BE2C (cell line): ENCODE results near the gene FSTL4.

ENCODE experiments used
- DNase-seq: peaks from one replicate; pipeline ENCODE4 v3.0.0-alpha.2; 2020
- H3K27me3 ChIP-seq: fragments of 250-450 bp; sonication (Bioruptor Pico); 2 replicates; pipeline ENCODE4 v1.5.1; 2020; ENCODE audit warnings: mild to moderate bottlenecking
- H3K36me3 ChIP-seq: fragments of 250-450 bp; sonication (Bioruptor Pico); 2 replicates; pipeline ENCODE4 v1.5.1; 2020; ENCODE audit warnings: mild to moderate bottlenecking
- H3K4me1 ChIP-seq: fragments of 250-450 bp; sonication (Bioruptor Pico); 2 replicates; pipeline ENCODE4 v1.5.1; 2020
- H3K4me3 ChIP-seq: 2 replicates; pipeline ENCODE4 v1.5.1; 2011; ENCODE audit warnings: low read depth, low read length
- H3K9me3 ChIP-seq: fragments of 250-450 bp; sonication (Bioruptor Pico); 2 replicates; pipeline ENCODE4 v1.5.1; 2020
- TF ChIP-seq, protein P1 (sequence below): IDR thresholded peaks from 2 replicates; pipeline ENCODE4 v1.5.1; 2012; ENCODE audit warnings: mild to moderate bottlenecking, low read depth, low read length

Gene FSTL4

DNA sequence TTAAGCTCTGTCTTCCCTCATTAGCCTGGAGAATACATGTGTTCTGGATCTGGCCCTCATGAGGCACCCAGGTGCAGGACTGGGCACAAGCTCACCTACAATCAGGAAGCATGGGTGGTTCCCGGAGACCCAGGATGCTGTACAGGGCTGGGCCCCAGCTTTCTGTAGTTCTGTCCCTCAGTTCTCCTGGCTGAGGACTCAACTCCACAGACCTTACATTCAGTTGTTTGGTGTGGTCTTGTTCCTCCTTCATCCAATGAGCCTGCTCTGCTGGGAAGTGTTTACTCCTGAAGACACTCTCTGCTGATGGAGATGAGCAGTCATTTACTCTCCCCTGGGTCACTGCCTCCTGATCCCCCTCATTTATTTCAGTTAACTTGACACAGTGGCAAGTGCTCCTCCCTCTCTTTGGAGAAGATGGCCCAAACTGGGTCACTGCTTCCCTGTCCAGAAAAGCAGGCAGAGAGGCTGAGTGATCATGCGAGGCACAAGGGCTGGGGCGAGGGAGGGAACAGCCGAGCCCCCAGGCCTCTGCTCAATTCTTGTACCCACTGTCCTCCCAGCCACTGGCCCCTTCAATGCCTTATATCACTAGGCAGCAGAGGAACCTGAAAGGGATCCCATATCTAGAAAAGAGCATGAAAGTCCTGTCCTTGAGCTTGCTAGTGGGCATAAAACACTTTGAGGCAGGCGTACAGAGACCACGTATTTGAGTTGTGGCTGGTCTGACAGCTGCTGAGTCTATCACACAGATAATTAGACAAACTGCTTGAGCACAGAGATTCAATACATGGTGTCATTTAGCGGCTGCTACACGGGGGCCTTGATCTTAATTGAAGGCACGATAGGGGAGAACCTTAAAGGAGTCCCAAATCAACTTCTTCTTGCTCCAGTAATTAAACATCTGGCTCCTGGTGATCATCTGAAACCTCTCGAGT, 221.7 kb downstream of the FSTL4 start:
- Histone ChIP-seq H3K27me3 (no peaks in the 10 kb centered on the region), H3K4me3 (no peak overlapping the region), H3K9me3 (no peaks in the 10 kb centered on the region), H3K36me3 (no peaks in the 10 kb centered on the region), H3K4me1 (no peaks in the 10 kb centered on the region)
- TF ChIP-seq, protein P1, sequence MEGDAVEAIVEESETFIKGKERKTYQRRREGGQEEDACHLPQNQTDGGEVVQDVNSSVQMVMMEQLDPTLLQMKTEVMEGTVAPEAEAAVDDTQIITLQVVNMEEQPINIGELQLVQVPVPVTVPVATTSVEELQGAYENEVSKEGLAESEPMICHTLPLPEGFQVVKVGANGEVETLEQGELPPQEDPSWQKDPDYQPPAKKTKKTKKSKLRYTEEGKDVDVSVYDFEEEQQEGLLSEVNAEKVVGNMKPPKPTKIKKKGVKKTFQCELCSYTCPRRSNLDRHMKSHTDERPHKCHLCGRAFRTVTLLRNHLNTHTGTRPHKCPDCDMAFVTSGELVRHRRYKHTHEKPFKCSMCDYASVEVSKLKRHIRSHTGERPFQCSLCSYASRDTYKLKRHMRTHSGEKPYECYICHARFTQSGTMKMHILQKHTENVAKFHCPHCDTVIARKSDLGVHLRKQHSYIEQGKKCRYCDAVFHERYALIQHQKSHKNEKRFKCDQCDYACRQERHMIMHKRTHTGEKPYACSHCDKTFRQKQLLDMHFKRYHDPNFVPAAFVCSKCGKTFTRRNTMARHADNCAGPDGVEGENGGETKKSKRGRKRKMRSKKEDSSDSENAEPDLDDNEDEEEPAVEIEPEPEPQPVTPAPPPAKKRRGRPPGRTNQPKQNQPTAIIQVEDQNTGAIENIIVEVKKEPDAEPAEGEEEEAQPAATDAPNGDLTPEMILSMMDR: no peak
- DNase-seq: no peak

DNA sequence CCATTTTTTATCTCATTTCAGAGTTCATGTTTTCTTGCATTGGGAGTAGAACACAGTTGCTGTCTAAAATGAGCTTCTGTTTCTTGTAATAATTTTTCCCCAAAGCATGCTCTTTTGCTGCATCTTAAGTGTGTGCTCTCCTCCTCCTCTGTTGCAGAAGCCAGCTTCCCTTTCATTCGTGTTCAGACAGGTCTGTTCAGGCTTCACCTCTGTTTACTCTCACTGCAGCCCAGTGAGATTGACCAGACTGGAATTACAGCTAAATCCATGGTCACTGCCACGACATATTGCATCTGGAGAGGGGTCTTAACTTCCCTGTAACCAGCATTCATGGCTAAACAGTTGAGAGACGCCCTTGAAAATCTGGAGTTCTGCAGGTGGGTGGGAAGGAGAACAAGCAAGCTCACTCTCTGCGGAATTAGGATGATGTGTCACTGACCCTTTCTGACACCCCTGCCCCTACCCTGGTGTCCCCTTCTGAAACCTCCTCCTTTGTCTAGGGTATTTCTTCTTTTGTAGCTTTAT, 223.2 kb downstream of the FSTL4 start:
- Histone ChIP-seq H3K27me3 (no peaks in the 10 kb centered on the region), H3K9me3 (no peaks in the 10 kb centered on the region), H3K4me3 (no peak overlapping the region), H3K36me3 (no peaks in the 10 kb centered on the region), H3K4me1 (no peaks in the 10 kb centered on the region)
- no peak for DNase-seq
- TF ChIP-seq, protein P1: no peak

DNA sequence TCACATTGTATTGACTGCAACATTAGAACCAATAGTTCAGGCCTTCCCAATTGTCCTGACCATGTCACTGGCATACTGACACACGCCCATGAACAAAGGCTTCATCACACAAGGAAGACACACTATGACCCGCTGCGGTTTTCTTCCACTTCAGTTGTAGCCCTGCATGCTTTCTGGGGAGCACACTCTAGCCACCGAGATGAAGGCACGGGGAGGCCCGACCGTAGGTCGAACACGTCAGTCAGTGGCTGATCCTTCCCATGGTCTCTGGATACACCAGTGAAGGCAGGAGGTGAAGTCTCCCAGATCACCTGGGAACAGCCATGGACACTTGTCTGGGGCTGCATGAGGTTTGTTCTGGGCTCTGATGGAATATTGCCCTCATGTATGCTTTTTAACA, 224.7 kb downstream of the FSTL4 start:
- Histone ChIP-seq H3K36me3 (no peaks in the 10 kb centered on the region), H3K4me3 (no peak overlapping the region), H3K9me3 (no peaks in the 10 kb centered on the region), H3K27me3 (no peaks in the 10 kb centered on the region), H3K4me1 (no peaks in the 10 kb centered on the region)
- no peak for DNase-seq
- TF ChIP-seq, protein P1: no peak

DNA sequence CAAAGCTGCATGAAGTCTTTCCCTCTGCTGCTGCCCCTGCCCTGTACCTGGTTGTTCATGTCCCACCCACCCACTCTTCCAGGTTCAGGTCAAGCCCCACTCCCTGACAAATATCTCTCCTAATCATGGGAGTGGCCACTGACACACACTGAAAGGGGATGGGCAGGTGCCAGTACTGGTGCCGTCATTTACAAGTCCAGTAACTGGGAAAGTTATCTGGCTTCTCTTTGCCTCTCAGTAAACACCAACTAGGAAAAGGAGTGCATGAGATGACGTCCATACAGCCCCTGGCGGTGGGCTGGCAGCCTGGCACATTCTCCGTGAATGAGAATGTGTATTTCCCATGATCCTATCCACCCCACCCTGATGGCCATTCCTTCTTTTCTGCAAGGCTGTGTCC, 225.2 kb downstream of the FSTL4 start:
- Histone ChIP-seq H3K9me3 (no peaks in the 10 kb centered on the region), H3K4me3 (no peak overlapping the region), H3K27me3 (no peaks in the 10 kb centered on the region), H3K36me3 (no peaks in the 10 kb centered on the region), H3K4me1 (no peaks in the 10 kb centered on the region)
- TF ChIP-seq, protein P1: peak; percentile 15; the same call in 1 of the 2 replicates
- DNase-seq: no peak

DNA sequence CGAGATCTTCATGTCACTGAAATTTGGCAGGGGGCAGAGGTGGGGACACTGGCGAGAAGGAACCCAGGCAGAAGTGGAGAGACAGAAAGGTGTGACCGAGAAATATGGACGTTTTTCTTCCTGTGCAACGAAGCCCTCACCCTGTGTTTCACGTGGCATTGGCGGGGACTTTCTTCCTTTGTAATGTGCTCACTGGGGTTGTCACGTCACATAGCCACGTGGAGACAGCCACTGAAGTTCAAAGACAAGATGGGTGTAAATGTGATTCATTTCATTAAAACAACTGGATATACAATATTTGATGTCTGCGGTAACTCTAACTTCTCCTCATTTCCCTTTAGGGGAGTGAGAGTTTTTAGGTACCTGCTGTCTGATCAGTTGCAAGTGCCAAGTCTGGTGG, 225.7 kb downstream of the FSTL4 start:
- H3K4me3 ChIP-seq: no peak overlapping the region
- H3K9me3 ChIP-seq: no peaks in the 10 kb centered on the region
- TF ChIP-seq, protein P1: no peak
- no peaks in the 10 kb centered on the region for H3K27me3 ChIP-seq
- no peak for DNase-seq
- H3K36me3 ChIP-seq: no peaks in the 10 kb centered on the region
- H3K4me1 ChIP-seq: no peaks in the 10 kb centered on the region

DNA sequence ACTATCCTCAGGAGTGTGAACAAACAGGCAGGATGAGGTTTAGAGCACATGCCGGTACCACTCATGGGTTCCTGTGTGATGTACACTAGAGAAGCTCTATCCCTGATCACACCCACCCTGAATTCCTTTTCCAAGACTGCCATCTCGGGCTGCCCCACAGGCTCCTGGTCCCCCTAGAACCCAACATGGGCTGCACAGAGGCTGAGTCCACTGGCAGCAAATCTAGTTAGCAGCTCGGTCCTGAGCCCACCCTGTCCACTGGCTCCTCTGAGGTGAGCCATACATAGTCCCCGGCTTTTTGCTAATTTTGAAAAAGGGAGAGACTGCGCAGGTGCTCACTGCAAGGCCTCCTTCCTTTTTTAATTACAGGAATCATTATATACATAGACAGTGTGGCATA, 227.0 kb downstream of the FSTL4 start:
- TF ChIP-seq, protein P1: no peak
- Histone ChIP-seq H3K36me3 (no peaks in the 10 kb centered on the region), H3K9me3 (no peaks in the 10 kb centered on the region), H3K4me1 (no peaks in the 10 kb centered on the region), H3K4me3 (no peak overlapping the region), H3K27me3 (no peaks in the 10 kb centered on the region; the same call in 1 of the 2 replicates)
- no peak for DNase-seq
